Measurements from ENCODE around the gene CEP120. TPM values are rescaled to one million over a fixed set of nuclear protein-coding genes. Genes with fewer than 3 reads are reported as not detected.

CEP120 gene
- total RNA-seq, 4 donors from 2014 or later, result 3.9 to 7.8 (median 7.6) TPM

DNA sequence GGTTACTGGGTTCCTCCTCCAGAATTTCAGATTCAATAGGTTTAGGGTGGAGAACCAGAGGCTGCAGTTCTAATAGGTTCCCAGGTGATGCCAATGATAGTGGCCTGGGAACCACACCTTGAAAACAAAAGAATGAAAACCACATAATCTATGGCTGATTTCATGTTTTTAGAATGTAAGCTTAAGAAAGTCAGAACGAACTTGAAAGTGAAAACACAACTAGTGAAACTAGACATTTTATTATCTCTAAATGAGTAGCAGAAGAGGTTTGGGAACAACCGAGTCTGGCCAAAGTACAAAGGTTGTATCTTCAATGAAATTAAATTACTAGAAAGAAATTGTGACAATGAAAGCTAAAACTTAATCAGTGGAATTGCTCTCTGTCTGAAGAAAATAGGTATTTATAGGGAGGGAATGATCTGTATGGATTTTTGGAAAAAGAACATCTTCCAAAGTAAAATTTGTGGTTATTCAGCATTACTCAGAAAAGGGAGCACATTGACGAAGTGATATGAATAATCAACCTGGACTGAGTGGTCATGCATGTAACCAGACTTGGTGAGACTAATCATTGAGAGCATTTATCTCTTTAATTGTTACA lies 24.9 kb upstream of the CEP120 start:
- in situ Hi-C loops (cut with MboI; ENCODE audit: low sequenced_read_pairs in 4 of 4) (no loop called here), intact Hi-C loops (cut with DNase I; ENCODE audit: low total_unique reads) (no loop called here)
- no peak overlapping the region for H3K27ac ChIP-seq
- no peaks in the 10 kb centered on the region for H3K4me1 ChIP-seq
- ATAC-seq (no peak), DNase-seq (no peak)
- H3K9me3 ChIP-seq, result no peaks in the 10 kb centered on the region
- no peaks in the 10 kb centered on the region for H3K36me3 ChIP-seq
- H3K4me3 ChIP-seq, result no peak overlapping the region
- H3K27me3 ChIP-seq, result no peaks in the 10 kb centered on the region
- TF ChIP-seq, protein P1, sequence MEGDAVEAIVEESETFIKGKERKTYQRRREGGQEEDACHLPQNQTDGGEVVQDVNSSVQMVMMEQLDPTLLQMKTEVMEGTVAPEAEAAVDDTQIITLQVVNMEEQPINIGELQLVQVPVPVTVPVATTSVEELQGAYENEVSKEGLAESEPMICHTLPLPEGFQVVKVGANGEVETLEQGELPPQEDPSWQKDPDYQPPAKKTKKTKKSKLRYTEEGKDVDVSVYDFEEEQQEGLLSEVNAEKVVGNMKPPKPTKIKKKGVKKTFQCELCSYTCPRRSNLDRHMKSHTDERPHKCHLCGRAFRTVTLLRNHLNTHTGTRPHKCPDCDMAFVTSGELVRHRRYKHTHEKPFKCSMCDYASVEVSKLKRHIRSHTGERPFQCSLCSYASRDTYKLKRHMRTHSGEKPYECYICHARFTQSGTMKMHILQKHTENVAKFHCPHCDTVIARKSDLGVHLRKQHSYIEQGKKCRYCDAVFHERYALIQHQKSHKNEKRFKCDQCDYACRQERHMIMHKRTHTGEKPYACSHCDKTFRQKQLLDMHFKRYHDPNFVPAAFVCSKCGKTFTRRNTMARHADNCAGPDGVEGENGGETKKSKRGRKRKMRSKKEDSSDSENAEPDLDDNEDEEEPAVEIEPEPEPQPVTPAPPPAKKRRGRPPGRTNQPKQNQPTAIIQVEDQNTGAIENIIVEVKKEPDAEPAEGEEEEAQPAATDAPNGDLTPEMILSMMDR (IDR thresholded peaks at IDR 0.05 in 4 of 5, conservative IDR thresholded peaks at IDR 0.05 in 1 of 5), result no peak
- TF ChIP-seq POLR2A (IDR thresholded peaks at IDR 0.05), result no peak

DNA sequence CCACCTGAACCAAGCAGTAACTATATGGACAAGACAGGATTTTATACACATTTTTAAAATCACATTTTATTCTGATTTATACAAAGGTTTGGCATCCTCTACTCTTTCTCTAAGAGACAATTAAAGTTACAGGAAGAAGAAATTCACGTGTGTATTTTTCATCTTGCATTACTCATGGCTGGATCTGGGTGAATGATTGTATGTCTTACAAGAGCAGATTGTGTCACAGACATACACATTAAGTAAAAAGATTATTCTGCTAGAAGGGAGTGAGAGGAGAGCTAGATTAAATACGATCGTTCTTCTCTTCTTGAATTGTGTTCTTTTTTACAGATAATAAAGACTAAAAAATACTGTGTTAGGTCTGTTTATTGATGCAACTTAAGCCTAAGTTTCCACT lies 20.8 kb upstream of the CEP120 start:
- TF ChIP-seq POLR2A (IDR thresholded peaks at IDR 0.05), result no peak
- TF ChIP-seq, protein P1 (IDR thresholded peaks at IDR 0.05 in 4 of 5, conservative IDR thresholded peaks at IDR 0.05 in 1 of 5), result no peak
- H3K27me3 ChIP-seq, result no peaks in the 10 kb centered on the region
- H3K27ac ChIP-seq, result no peak overlapping the region
- no peaks in the 10 kb centered on the region for H3K4me1 ChIP-seq
- intact Hi-C loops (cut with DNase I; ENCODE audit: low total_unique reads), result no loop called here
- in situ Hi-C loops (cut with MboI; ENCODE audit: low sequenced_read_pairs in 4 of 4), result no loop called here
- no peaks in the 10 kb centered on the region for H3K36me3 ChIP-seq
- H3K4me3 ChIP-seq, result no peak overlapping the region
- no peaks in the 10 kb centered on the region for H3K9me3 ChIP-seq
- DNase-seq (no peak), ATAC-seq (no peak)

DNA sequence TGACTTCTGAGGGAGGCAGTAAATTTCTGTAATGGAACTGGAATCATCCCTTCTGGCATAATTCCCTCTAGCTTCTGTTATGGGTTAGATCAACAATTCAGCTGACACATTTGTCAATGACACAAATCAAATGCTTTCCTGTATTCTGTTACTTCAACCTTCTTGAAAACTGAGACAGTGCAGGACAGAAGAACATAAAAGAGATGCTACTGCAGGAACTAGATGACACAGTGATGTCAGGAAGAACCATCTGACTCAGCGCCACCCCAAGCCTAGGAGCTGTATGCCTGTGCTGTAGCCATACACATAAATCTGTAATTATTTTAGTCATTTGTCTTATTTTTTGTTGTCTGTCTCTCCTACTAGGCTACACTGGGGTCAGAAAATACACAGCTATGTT lies 18.2 kb upstream of the CEP120 start:
- DNase-seq (no peak), ATAC-seq (no peak)
- Histone ChIP-seq H3K9me3 (no peaks in the 10 kb centered on the region), H3K36me3 (no peaks in the 10 kb centered on the region), H3K4me3 (no peak overlapping the region), H3K4me1 (no peaks in the 10 kb centered on the region), H3K27me3 (no peaks in the 10 kb centered on the region), H3K27ac (no peak overlapping the region)
- TF ChIP-seq POLR2A (IDR thresholded peaks at IDR 0.05), result no peak
- TF ChIP-seq, protein P1 (IDR thresholded peaks at IDR 0.05 in 4 of 5, conservative IDR thresholded peaks at IDR 0.05 in 1 of 5), result no peak
- in situ Hi-C loops (cut with MboI; ENCODE audit: low sequenced_read_pairs in 4 of 4) (no loop called here), intact Hi-C loops (cut with DNase I; ENCODE audit: low total_unique reads) (no loop called here)

DNA sequence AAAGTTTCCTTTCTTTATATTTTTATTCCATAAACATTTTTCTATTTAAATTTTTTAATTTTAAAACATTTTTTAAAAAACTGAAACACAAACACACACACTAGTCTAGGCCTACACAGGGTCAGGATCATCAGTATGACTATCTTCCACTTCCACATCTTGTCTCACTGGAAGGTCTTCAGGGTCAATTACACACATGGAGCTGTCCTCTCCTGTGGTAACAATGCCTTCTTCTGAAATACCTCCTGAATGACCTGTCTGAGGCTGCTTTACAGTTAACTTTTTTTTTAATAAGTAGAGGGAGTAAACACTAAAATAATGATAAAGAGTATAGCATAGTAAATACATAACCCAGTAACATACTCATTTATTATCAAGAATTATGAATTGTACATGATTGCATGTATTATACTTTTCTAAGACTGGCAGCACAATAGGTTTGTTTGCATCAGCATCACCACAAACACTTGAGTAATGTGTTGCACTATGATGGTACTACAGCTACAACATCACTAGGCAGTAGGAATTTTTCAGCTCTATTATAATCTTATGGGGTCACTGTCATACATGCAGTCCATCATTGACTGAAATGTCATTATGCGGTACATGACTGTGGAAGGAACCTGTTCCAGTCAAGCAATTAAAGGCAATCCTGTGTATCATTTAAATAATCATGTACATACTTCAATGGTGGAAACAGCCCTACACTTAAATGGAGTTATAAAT lies 17.4 kb upstream of the CEP120 start:
- H3K36me3 ChIP-seq, result no peaks in the 10 kb centered on the region
- no peaks in the 10 kb centered on the region for H3K27me3 ChIP-seq
- TF ChIP-seq POLR2A (IDR thresholded peaks at IDR 0.05), result no peak
- TF ChIP-seq, protein P1 (IDR thresholded peaks at IDR 0.05 in 4 of 5, conservative IDR thresholded peaks at IDR 0.05 in 1 of 5), result no peak
- DNase-seq (no peak), ATAC-seq (no peak)
- H3K9me3 ChIP-seq, result no peaks in the 10 kb centered on the region
- in situ Hi-C loops (cut with MboI; ENCODE audit: low sequenced_read_pairs in 4 of 4), result no loop called here
- no peak overlapping the region for H3K4me3 ChIP-seq
- H3K27ac ChIP-seq, result no peak overlapping the region
- intact Hi-C loops (cut with DNase I; ENCODE audit: low total_unique reads), result no loop called here
- H3K4me1 ChIP-seq, result no peaks in the 10 kb centered on the region

Measured in gastrocnemius medialis (tissue), 4 donors.